GM21423 (cell line): ENCODE measurements around the gene ABCF2.

ENCODE experiments used
- ATAC-seq: cut with Tn5 transposase; IDR thresholded peaks from one replicate; pipeline ENCODE4 v1.9.1; 2021; ENCODE audit warnings: mild to moderate bottlenecking, moderate library complexity; ENCODE audit not compliant: unreplicated experiment

ABCF2 gene

GRCh38 chr7:151226875-151227782, at the start of gene ABCF2:
TSS of gene ABCF2 (minus strand) at chr7:151227205. CDS start at chr7:151226458, 747 bp downstream.
- ATAC-seq = peak; percentile 99

- no peak for ATAC-seq
Measured at GRCh38 chr7:151275813-151276577, 49.0 kb upstream of the ABCF2 start.

DNA sequence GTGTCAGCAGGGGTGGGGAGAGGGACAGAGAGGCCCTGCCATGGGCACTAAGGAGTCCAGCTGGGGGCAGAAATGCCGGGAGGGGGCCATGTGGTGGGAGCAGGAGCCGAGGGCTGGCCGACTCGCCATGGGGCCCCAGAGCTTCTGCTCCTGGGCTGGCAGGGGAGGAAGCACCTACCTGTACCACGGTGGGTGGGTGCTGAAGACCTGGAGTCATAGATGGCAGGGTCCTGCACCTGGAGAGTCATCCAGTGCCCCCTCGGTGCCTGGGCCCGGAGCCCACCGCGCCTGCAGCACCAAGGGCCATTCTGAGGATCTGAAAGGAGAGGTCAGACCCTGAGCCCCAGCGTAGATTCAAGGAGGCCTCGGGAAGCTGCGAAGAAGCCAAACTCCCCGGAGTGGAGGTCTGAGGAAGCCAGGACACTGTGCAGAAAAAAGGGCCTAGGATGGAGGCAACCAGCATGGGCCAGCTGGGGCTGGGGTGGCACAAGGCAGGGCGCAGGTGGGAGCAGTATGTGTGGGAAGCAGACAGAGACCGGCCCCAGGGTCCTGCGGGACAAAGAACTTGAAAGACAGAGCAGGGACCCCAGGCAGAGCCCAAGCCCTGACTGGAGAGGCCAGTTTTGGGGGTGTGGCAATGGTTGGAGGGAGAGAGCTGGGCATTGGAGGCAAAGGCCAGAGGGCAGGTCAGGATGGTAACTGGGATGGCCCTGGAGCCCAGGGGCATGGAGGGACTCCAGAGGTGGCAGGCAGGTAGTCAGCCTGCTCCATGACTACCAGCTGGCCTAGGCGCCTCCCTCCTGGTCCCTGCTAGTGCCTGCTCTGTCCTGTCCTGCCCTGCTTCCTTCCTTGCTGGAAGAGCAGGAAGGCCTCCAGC, 48.2 kb upstream of the ABCF2 start:
- ATAC-seq = no peak

DNA sequence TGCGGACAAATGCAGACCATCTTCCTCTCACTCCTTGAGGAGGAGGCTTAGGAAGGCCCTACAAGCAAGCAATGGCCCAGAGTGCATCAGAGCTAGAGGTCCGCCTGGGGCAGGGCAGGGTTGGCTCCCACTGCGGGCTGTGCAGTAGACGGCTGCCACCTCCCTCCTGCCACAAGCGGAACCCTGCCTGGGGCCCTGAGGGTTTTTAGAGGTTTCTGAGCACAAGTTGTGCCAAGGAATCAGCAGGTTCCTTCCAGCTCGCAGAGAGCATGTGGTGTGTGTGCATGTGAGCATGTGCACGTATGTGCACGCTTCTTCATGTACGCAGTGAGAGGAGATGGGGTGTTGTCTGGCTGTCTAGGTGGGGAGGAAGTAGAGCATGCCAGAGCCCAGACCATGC, 47.4 kb upstream of the ABCF2 start:
- no peak for ATAC-seq

DNA sequence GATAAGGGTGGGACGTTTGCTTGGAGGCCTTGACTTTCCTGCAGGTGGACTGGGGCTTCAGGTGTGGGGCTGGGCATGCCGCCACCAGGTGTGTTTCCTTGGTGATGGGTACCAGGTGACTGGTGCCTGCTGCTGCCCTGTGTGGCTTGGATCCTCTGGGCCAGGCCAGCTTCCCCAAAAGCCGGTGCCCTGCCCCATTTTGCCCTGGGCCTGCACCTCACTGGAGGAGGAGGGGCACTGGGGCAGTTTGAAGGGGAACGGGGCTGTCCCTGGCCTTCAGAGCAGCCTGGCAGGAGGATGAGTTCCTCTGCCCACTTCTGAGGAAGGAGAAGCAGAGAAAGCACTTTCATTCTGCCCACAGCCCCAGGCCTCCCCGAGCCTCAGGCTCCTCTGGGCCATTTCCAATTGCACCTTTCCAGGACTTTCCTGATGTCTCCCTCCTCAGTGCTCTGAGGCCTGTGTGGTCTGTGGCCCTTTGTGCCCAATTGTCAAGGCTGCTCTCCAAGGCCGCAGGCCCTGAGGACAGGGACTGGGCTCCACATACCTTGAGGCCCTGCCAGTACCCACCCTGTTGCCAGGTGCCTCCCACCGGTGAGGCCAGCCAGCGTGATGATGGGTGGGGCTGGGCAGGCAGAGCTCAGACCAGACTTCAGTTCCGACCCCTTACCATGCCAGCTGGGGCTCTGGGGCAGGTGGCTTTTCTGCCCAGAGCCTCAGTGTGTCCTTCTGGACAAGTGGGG, 46.8 kb upstream of the ABCF2 start:
- ATAC-seq = no peak

GRCh38 chr7:151272877-151273276, 45.9 kb upstream of the ABCF2 start:
- no peak for ATAC-seq

DNA sequence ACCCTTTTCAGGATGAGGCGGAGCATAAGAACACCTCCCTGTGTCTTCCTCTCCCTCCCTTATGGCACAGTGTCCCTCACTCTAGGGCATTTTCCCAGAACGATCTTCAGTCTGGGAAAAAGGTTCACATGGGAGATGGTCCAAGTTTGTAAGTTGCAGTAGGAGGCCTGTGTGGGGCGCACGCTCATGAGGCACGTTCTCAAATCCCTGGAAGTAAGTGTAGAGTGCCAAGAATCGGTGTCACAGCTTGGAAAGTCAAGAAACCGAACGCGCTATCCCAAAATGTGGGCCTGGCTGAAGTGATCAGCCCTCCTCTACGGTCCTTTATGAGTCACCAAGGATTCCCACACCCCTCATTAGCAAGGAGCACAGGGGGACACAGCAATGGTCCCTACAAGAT, 45.4 kb upstream of the ABCF2 start:
- ATAC-seq = no peak

DNA sequence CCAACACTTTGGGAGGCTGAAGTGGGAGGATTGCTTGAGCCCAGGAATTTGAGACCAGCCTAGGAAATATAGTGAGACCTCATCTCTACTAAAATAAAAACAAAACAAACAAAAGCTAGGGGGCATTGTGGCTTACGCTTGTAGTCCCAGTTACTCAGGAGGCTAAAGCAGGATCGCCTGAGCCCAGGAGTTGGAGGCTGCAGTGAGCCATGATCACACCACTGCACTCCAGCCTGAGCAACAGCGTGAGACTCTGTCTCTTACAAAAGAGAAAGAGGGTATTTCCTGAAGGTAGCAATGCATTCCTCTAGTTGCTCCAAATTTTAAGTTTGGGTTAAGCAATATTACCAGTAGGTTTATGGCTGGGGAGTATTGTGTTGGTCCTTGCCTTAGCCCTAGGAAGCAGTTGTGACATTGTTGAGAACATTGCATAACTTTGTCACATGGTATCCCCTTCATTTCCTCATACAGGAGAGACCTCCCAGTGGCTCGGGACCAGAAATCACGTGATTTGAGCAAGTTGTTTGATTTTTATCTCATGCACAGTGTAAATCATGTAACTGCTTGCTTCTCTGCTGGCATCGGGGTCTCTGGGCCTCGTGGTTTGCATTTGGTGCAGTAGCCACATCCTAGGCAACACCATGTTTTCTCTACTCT, 44.8 kb upstream of the ABCF2 start:
- no peak for ATAC-seq

GRCh38 chr7:151269511-151269910, 42.5 kb upstream of the ABCF2 start:
- no peak for ATAC-seq

DNA sequence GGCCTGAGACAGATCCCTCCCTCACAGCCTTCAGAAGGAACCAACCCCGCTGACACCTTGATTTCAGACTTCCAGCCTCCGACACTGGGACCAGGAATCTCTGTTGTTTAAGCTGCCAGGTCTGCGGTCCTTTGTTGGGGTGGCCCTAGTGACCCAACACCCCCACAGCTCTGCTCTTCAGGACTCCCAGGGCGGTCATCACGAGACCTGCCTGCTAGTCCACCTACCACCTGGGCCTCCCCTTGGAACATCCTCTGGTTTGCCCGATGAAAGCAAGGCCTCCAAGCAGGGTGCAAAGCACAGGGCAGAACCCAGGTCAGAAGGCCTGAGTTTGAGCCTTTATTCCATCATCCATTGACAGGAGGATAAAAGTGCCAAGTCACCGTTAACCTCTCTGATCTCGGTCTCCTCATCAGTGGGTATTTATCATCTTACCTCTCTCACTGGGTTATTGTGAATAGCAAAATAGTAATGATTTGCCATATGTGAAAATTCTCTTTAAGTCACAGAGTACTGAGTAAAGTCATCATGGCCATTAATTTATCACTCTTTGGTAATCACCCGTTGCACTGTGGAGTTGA, 38.4 kb upstream of the ABCF2 start:
- ATAC-seq = no peak

- no peak for ATAC-seq
Measured at GRCh38 chr7:151264615-151265014, 37.6 kb upstream of the ABCF2 start.

- no peak for ATAC-seq
Measured at GRCh38 chr7:151261529-151261928, 34.5 kb upstream of the ABCF2 start.

- no peak for ATAC-seq
Measured at GRCh38 chr7:151260883-151261282, 33.9 kb upstream of the ABCF2 start.

DNA sequence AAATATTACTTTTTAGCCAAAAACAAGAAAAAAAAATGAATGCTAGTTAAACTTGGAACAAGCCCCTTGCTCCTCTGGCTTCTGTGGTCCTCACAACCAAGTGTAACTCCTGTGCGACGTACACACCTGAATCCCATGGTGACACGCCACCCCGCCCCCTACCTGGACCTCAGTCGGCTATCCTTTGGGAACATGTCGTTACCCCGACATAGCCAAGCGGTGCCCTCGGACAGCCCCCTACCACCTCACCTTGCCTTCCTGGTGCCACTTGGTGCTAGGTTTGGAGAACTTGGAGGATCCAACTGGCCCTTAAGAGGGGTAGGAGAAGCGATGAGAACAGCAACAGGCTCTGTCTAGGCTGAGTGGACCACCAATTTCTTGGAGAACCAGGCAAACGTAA, 33.5 kb upstream of the ABCF2 start:
- no peak for ATAC-seq

- ATAC-seq = no peak
Measured at GRCh38 chr7:151257990-151258389, 31.0 kb upstream of the ABCF2 start.

GRCh38 chr7:151256410-151257045, 29.5 kb upstream of the ABCF2 start:
- no peak for ATAC-seq

- ATAC-seq = no peak
Measured at GRCh38 chr7:151255390-151255789, 28.4 kb upstream of the ABCF2 start.

- ATAC-seq = no peak
Measured at GRCh38 chr7:151254851-151255250, 27.8 kb upstream of the ABCF2 start.

DNA sequence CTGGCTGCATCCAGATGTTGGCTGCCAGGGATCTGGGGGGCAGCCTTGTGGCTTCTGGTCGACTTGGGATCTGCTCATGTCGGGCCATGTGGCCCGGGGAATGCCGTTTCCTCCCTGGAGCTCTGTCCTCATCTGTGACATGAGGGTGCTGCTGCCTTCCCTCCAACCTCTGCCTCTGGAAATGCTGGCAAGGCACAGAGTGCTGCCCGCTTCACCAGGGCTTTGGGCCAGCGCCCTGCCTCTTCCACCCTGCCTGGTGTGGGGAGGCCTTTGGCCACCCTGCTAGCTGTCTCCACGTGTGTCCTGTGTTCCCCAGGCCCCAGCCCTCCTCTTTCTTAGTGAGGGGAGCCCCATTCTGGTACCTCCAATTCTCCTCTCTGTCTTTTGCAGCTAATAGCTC, 27.3 kb upstream of the ABCF2 start:
- ATAC-seq = no peak
